ENCODE data around the gene PRH1. TPM values are rescaled to one million over a fixed set of nuclear protein-coding genes. Genes with fewer than 3 reads are reported as not detected.

Gene PRH1
- total RNA-seq, 1 experiment from 2014 or later: 5.7 TPM

- Histone ChIP-seq H3K36me3 (ENCODE audit: low read depth, low read length) (no peaks in the 10 kb centered on the region), H3K79me2 (ENCODE audit: low read length) (no peaks in the 10 kb centered on the region), H3K27ac (ENCODE audit: low read length) (no peak overlapping the region), H3K4me3 (ENCODE audit: low read length) (no peak overlapping the region), H4K20me1 (ENCODE audit: low read length) (no peaks in the 10 kb centered on the region), H2AFZ (ENCODE audit: low read length) (no peak overlapping the region), H3K9me2 (replicated peaks; ENCODE audit: low read length) (no peaks in the 10 kb centered on the region), H3K27me3 (ENCODE audit: low read length) (no peaks in the 10 kb centered on the region), H3K4me2 (ENCODE audit: low read length) (no peak overlapping the region), H3F3A (ENCODE audit: low read length, unreplicated experiment) (no peaks in the 10 kb centered on the region), H3K4me1 (ENCODE audit: insufficient read depth, low read length) (no peaks in the 10 kb centered on the region), H3K9ac (ENCODE audit: low read length) (no peak overlapping the region), H3K9me3 (ENCODE audit: low read length) (no peaks in the 10 kb centered on the region)
- TF ChIP-seq EZH2phosphoT487 (IDR thresholded peaks at IDR 0.05; ENCODE audit: borderline replicate concordance, low read length) (no peak), EZH2 (IDR thresholded peaks at IDR 0.05; ENCODE audit: low read length, unreplicated experiment) (no peak), CTCF (conservative IDR thresholded peaks at IDR 0.05; ENCODE audit: low read depth, low read length) (no peak)
- DNase-seq (no peak), ATAC-seq (no peak)
- no TSS peak for BruUV-seq (replicated peaks)
- intact Hi-C loops (cut with micrococcal nuclease): no loop called here
- ChIA-PET POLR2A (ENCODE audit: unreplicated experiment) (no interaction called here), CTCF (no interaction called here)
These were observed 35.8 kb upstream of the PRH1 start for GRCh38 chr12:10919809-10920208.

- no peak overlapping the region for H3K9ac ChIP-seq (ENCODE audit: low read length)
- H3K27ac ChIP-seq (ENCODE audit: low read length): no peak overlapping the region
- no peaks in the 10 kb centered on the region for H3K9me2 ChIP-seq (replicated peaks; ENCODE audit: low read length)
- BruUV-seq (replicated peaks): no TSS peak
- no peak overlapping the region for H3K4me2 ChIP-seq (ENCODE audit: low read length)
- TF ChIP-seq CTCF (conservative IDR thresholded peaks at IDR 0.05; ENCODE audit: low read depth, low read length) (no peak), EZH2phosphoT487 (IDR thresholded peaks at IDR 0.05; ENCODE audit: borderline replicate concordance, low read length) (no peak), EZH2 (IDR thresholded peaks at IDR 0.05; ENCODE audit: low read length, unreplicated experiment) (no peak)
- H3F3A ChIP-seq (ENCODE audit: low read length, unreplicated experiment): no peaks in the 10 kb centered on the region
- ATAC-seq (no peak), DNase-seq (no peak)
- no peak overlapping the region for H2AFZ ChIP-seq (ENCODE audit: low read length)
- no peaks in the 10 kb centered on the region for H3K36me3 ChIP-seq (ENCODE audit: low read depth, low read length)
- ChIA-PET POLR2A (ENCODE audit: unreplicated experiment) (no interaction called here), CTCF (interaction anchor here (0.6 kb wide), 1 partner anchor 289 kb away, joined by 3 read pairs; no protein-coding TSS in a partner anchor)
- no peaks in the 10 kb centered on the region for H3K27me3 ChIP-seq (ENCODE audit: low read length)
- H3K4me1 ChIP-seq (ENCODE audit: insufficient read depth, low read length): no peaks in the 10 kb centered on the region
- intact Hi-C loops (cut with micrococcal nuclease): no loop called here
- H3K4me3 ChIP-seq (ENCODE audit: low read length): no peak overlapping the region
- H4K20me1 ChIP-seq (ENCODE audit: low read length): no peaks in the 10 kb centered on the region
- no peaks in the 10 kb centered on the region for H3K9me3 ChIP-seq (ENCODE audit: low read length)
- H3K79me2 ChIP-seq (ENCODE audit: low read length): no peaks in the 10 kb centered on the region
These were observed 26.3 kb upstream of the PRH1 start for GRCh38 chr12:10910380-10910779.

- no peaks in the 10 kb centered on the region for H3K27me3 ChIP-seq (ENCODE audit: low read length)
- H3K9me3 ChIP-seq (ENCODE audit: low read length): no peaks in the 10 kb centered on the region
- H3K79me2 ChIP-seq (ENCODE audit: low read length): no peaks in the 10 kb centered on the region
- POLR2A ChIA-PET (ENCODE audit: unreplicated experiment): no interaction called here
- H3K9ac ChIP-seq (ENCODE audit: low read length): no peak within 1 kb of the TSS
- H3K4me3 ChIP-seq (ENCODE audit: low read length): no peak within 1 kb of the TSS
- no peaks in the 10 kb centered on the region for H3K36me3 ChIP-seq (ENCODE audit: low read depth, low read length)
- BruUV-seq (replicated peaks): no TSS peak
- H3F3A ChIP-seq (ENCODE audit: low read length, unreplicated experiment): no peaks in the 10 kb centered on the region
- no peak within 1 kb of the TSS for H3K4me2 ChIP-seq (ENCODE audit: low read length)
- ATAC-seq: no peak
- no peak for TF ChIP-seq EZH2phosphoT487 (IDR thresholded peaks at IDR 0.05; ENCODE audit: borderline replicate concordance, low read length)
- no peaks in the 10 kb centered on the region for H3K9me2 ChIP-seq (replicated peaks; ENCODE audit: low read length)
- intact Hi-C loops (cut with micrococcal nuclease): no loop called here
- H2AFZ ChIP-seq (ENCODE audit: low read length): no peak within 1 kb of the TSS
- H4K20me1 ChIP-seq (ENCODE audit: low read length): no peaks in the 10 kb centered on the region
- no peak within 1 kb of the TSS for H3K27ac ChIP-seq (ENCODE audit: low read length)
- CTCF ChIA-PET: no interaction called here
- no peak for DNase-seq
- no peaks in the 10 kb centered on the region for H3K4me1 ChIP-seq (ENCODE audit: insufficient read depth, low read length)
These were observed 25.4 kb upstream of the PRH1 start, which contains the start of gene TAS2R13 for GRCh38 chr12:10909462-10909861. TAS2R13 (minus strand) TSS chr12:10909562; CDS start chr12:10909298, 264 bp downstream.
